ENCODE data around the gene GRM2. TPM values are rescaled to one million over a fixed set of nuclear protein-coding genes. Genes with fewer than 3 reads are reported as not detected.

Gene GRM2
- total RNA-seq, 1 experiment from 2014 or later, result 3.7 TPM

- no peak for ATAC-seq
Observed at GRCh38 chr3:51696954-51697353, 9.9 kb upstream of the GRM2 start.

GRCh38 chr3:51698209-51698608 lies 8.7 kb upstream of the GRM2 start:
- H3K4me3 Mint-ChIP-seq, result no peak overlapping the region
- peaks cover 5% of the 10 kb centered on the region for H3K4me1 Mint-ChIP-seq
- H3K9me3 Mint-ChIP-seq, result no peaks in the 10 kb centered on the region
- TF ChIP-seq GRHL2 (CRISPR knock-in tag; IDR thresholded peaks at IDR 0.05; ENCODE audit: insufficient replicate concordance, severe bottlenecking) (no peak), ZBTB43 (CRISPR knock-in tag; IDR thresholded peaks at IDR 0.05) (no peak), ZNF281 (CRISPR knock-in tag; IDR thresholded peaks at IDR 0.05) (no peak)
- CTCF ChIA-PET, result interaction anchor here (0.7 kb wide), 1 partner anchor 21 kb away, joined by 3 read pairs; no protein-coding TSS in a partner anchor
- ATAC-seq (no peak), DNase-seq (ENCODE audit: low spot score) (no peak)
- H3K36me3 Mint-ChIP-seq, result no peaks in the 10 kb centered on the region
- H3K27me3 Mint-ChIP-seq (ENCODE audit: low read depth), result no peaks in the 10 kb centered on the region
- POLR2A ChIA-PET, result no interaction called here
- no peak overlapping the region for H3K27ac Mint-ChIP-seq

More at GRCh38 chr3:51696954-51697353, 9.9 kb upstream of the GRM2 start:
- CTCF ChIA-PET, result interaction anchor here (1.3 kb wide), 1 partner anchor 15 kb away, joined by 3 read pairs; no protein-coding TSS in a partner anchor
- Mint-ChIP-seq H3K36me3 (no peaks in the 10 kb centered on the region), H3K4me3 (no peak overlapping the region), H3K27me3 (ENCODE audit: low read depth) (no peaks in the 10 kb centered on the region), H3K9me3 (no peaks in the 10 kb centered on the region), H3K27ac (no peak overlapping the region), H3K4me1 (no peaks in the 10 kb centered on the region)
- TF ChIP-seq ZNF396 (CRISPR knock-in tag; IDR thresholded peaks at IDR 0.05; ENCODE audit: borderline replicate concordance), result no peak
- TF ChIP-seq JUN (CRISPR knock-in tag; IDR thresholded peaks at IDR 0.05), result no peak
- no peak for TF ChIP-seq GTF2I (CRISPR knock-in tag; conservative IDR thresholded peaks at IDR 0.05)
- no peak for TF ChIP-seq ZMAT4 (CRISPR knock-in tag; IDR thresholded peaks at IDR 0.05)
- no peak for TF ChIP-seq NFYB (CRISPR knock-in tag; conservative IDR thresholded peaks at IDR 0.05; ENCODE audit: low read depth)
- TF ChIP-seq NR3C1 (CRISPR knock-in tag; conservative IDR thresholded peaks at IDR 0.05; ENCODE audit: low read depth), result no peak
- TF ChIP-seq ATF3 (CRISPR knock-in tag; conservative IDR thresholded peaks at IDR 0.05), result no peak
- TF ChIP-seq FOXK1 (CRISPR knock-in tag; IDR thresholded peaks at IDR 0.05), result no peak
- no peak for TF ChIP-seq USF1 (CRISPR knock-in tag; IDR thresholded peaks at IDR 0.05)
- no peak for TF ChIP-seq TCF7 (CRISPR knock-in tag; IDR thresholded peaks at IDR 0.05; ENCODE audit: low read depth)
- TF ChIP-seq E2F4 (CRISPR knock-in tag; IDR thresholded peaks at IDR 0.05; ENCODE audit: borderline replicate concordance, low read depth), result no peak
- TF ChIP-seq SMAD3 (CRISPR knock-in tag; IDR thresholded peaks at IDR 0.05; ENCODE audit: borderline replicate concordance), result no peak
- no peak for TF ChIP-seq ATF6 (CRISPR knock-in tag; IDR thresholded peaks at IDR 0.05)
- POLR2A ChIA-PET, result interaction anchor here (0.6 kb wide), 1 partner anchor 79 kb away, joined by 3 read pairs; no protein-coding TSS in a partner anchor
- no peak for DNase-seq (ENCODE audit: low spot score)
